Anterior cingulate cortex (tissue), 58 donors: ENCODE results near the gene ADGB.

ENCODE experiments used
- DNase-seq, 58 donors: peaks; one replicate each; lab custom pipeline; 2025; lab: John Stamatoyannopoulos, UW

ADGB gene

DNA sequence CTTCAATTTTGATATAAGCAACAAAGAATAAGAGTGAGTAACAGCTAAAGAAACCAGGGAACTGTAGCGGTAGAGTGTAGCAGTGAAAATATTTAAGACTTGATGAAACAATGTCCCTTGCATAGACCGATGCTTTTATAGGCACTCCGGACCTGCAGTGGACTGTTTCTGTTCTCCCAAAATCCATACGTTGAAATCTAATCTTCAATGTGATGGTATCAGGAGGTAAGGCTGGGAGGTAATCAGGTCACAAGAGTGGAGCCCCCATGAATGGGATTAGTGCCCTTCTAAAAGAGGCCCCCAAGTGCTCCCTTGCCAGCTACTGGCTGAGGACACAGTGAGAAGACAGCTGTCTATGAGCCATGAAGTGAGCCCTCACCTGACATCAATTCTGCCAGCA is 260.4 kb downstream of the ADGB start:
- DNase-seq: no peak

DNA sequence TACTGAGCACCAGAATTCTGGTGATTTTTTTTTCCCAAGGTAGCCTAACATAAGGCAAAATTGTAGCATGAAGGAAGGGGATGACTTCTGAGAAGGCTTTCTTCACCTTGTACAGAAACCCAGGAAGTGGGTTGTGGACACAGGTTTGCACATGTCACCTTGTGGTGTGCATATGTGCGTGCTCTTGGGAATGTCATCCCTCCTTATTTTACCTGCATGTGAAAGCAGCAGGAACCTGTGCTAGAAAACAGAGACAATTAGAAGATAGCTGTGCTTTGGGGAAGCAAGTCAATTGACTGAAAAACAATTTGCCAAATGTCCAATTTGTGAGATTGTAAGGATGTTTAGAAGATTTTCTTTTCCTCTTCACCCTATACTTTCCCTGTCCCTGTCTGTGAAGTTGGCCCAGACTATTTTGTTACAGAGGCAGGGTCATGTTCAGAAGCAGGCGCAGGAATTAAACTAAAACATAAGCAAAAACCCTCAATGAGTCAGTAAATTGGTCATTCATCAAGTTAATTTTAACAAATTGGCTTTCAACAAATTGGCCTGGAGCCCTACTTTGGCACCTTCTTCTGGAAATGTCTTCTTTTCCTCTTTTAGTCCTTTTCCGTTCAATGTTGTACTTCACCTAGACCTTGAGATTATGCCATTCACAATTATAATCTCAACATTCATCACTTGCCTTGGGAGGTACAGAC is 261.2 kb downstream of the ADGB start:
- DNase-seq: no peak

DNA sequence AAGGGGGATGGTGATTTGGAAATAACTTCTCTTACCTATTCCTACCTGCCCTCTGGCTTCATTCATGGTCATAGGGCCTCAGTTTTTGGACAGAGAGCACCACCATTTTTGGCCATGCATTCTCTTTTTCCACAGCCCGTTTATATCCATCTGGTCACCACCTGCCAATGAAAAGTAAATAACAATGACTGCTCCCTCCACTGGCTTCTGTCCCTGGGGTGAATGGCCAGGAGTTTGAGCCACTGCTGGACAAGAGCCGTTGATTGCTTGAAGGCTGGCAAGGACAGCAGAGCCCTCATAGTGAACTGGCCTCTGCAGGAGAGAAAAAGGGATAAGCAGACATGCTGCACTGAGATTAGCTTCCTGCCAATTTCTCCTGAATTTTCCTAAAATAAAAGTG is 261.8 kb downstream of the ADGB start:
- peak in 5 of 58 donors; percentile 3 to 12 (median 5) for DNase-seq

DNA sequence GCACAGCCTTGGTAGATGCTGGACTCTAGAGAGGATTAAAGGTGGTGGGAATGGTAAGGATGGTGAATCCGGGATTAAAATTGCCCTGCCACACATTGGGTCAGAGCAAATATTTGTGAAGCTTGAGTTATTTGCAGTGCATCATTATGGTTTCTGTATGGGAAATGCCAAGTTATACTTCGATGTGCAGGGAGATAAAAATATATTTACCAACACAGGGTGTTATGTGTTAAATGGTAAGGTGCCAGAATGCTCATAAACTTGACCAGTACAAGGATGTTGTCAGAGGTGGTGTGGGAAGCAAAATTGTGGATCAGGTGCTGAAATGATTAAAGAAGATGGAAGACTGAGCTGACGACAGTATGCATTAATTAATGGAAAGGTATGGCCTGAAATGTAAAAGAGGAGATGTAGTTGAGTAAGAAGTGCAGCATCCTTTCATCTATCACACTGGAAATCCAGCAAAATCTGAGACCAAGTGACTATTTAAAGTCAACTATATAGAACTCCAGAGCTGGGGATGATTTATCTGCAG is 262.3 kb downstream of the ADGB start:
- no peak for DNase-seq

DNA sequence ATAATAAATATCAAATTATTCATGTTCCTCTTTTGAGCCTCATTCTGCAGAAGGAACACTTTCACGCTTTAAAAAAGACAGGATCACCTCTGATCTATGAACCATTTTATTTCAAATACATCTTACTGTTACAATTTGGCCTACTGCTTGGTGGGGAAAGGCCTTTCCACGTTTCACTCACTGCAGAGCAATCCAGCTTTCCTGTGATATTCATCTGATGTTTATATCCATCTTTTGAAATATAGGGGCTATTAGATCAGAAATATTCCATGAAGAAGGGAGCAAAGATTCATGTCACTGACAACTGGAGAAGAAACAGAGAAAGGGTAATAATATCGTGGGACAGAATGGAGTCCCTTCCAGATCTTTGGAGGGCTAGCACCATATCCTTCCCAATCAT is 262.9 kb downstream of the ADGB start:
- no peak for DNase-seq

DNA sequence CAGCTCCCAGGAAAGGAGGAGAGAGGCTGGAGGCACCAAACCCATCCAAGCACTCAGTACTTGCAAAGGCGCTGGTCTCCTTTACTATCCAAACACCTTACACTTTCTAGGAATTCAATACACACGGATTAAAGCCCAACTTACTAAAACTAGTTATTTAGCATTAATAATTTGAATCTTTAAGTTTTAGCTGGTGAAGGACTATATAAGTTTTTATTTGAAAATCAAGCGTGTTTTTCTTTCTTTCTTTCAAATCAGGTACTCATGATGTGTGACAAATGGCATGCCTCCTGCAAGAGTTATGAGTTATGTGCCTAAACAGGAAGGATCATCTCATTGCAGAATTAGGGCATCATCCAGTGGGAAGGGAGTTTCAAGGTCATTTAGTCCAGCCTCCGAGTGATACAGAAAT is 263.7 kb downstream of the ADGB start:
- no peak for DNase-seq

DNA sequence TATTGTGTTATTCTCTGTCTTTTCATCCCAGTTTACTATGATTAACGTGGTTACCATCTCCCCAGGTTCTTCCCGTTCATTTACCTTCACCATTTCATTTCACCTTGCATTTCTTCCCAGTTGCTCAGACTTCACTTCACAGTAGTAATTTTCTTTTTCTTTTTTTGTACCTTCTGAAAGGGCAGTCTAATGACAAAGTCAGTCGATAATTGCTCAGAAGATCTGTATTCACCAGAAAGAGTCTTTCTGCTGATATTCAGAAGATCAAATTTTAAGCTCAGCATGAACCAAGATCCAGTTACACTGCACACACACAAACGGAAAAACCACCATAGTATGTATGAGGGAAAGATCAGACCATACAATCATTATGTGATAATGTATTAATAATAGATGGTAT is 265.5 kb downstream of the ADGB start:
- DNase-seq: no peak

DNA sequence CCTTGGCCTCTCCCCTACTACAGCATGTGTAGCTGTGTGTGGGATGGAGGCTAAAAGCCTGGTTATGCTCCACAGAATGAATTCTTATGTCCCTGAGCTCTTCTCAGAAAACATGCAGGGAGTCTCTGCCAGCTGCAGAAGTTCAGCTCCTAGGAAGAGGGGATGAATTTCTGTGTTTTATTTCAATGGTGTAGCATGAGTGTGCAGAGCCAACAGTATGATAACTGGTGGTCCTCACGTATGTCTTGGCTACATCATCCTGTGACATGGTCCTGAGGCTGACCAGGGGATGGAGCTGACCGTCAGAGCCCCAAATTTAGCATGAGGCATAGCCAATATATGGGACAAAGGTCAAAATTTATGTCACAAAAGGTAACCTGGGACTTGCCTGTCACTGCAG is 266.1 kb downstream of the ADGB start:
- no peak for DNase-seq
